ENCODE results near the gene PTK7. TPM values are rescaled to one million over a fixed set of nuclear protein-coding genes. Genes with fewer than 3 reads are reported as not detected.

PTK7 gene
- total RNA-seq (2022): 49.7 and 66.0 TPM in 2 replicates
- percentile 50 among the genes with signal in this experiment for Bru-seq, nascent RNA
- BruChase-seq, experiment 1, labeled RNA remaining after a 6-hour chase: percentile 58 among the genes with signal in this experiment
- percentile 59 among the genes with signal in this experiment for BruChase-seq, experiment 2, labeled RNA remaining after a 2-hour chase
- long read RNA-seq, full-length matches to known transcripts: 4 of 12 reads
- long read RNA-seq, partial matches to known transcripts: 3 of 12 reads
- long read RNA-seq, other reads (novel, unspliced or antisense): 5 of 12 reads

DNA sequence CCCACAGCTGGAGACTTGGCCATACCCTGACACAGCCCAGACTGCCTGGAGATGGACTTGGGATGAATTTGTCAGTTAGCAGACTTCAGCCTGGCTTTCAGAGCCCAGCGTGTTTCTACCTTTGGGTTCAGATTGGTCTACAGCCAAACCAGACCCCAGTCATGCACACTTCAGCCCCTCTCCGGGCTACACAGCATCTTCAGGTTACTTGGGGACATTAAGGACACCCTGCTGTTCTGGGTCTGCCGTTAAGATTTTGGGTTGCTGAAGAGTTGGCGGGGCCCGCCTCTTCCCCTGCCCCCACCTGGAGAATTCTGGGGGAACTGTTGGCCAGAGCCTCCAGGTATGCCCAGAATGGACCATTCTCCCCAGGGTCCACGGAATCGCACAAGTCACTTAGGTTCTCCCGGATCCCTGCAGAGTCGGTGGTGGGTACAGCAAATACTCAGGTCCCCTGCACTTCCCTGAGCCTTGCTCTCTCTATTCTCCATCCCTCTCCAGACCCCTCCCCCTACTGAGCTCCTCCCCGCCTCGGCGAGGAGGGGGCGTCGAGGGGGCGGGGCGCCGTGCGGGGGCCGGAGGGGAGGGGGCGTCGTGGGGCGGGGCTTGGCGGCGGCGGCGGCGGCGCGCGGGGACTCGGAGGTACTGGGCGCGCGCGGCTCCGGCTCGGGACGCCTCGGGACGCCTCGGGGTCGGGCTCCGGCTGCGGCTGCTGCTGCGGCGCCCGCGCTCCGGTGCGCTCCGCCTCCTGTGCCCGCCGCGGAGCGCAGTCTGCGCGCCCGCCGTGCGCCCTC lies at the start of gene PTK7:
Gene PTK7 (plus strand): TSS at position 645 of the 794 bp plus-strand sequence. CDS start 175 bp downstream, outside the sequence.
- CTCF ChIA-PET: interaction anchor here (0.6 to 2.5 kb wide), 5 partner anchors 16 to 68 kb away, joined by 3 to 7 read pairs (median 4); partner anchors contain the start of genes KLC4 and MRPL2
- DNase-seq: peak; percentile 76

DNA sequence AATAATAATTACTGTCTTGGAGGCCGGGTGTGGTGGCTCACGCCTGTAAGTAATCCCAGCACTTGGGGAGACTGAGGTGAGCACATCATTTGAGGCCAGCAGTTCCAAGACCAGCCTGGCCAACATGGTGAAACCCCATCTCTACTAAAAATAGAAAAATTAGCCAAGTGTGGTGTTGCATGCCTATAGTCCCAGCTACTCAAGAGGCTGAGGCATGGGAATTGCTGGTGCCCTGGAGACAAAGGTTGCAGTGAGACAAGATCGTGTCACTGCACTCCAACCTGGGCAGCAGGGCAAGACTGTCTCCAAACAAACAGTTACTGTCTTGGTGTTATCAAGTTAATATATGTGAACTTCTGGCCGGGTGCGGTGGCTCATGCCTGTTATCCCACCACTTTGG lies 49.7 kb upstream of the PTK7 start:
- no TSS peak for BruUV-seq (replicated peaks)
- no peak overlapping the region for H3K27ac Mint-ChIP-seq (ENCODE audit: unreplicated experiment)
- TF ChIP-seq, protein P1, sequence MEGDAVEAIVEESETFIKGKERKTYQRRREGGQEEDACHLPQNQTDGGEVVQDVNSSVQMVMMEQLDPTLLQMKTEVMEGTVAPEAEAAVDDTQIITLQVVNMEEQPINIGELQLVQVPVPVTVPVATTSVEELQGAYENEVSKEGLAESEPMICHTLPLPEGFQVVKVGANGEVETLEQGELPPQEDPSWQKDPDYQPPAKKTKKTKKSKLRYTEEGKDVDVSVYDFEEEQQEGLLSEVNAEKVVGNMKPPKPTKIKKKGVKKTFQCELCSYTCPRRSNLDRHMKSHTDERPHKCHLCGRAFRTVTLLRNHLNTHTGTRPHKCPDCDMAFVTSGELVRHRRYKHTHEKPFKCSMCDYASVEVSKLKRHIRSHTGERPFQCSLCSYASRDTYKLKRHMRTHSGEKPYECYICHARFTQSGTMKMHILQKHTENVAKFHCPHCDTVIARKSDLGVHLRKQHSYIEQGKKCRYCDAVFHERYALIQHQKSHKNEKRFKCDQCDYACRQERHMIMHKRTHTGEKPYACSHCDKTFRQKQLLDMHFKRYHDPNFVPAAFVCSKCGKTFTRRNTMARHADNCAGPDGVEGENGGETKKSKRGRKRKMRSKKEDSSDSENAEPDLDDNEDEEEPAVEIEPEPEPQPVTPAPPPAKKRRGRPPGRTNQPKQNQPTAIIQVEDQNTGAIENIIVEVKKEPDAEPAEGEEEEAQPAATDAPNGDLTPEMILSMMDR (IDR thresholded peaks at IDR 0.05; ENCODE audit: unreplicated experiment): no peak
- H3K9me3 Mint-ChIP-seq (ENCODE audit: low read depth, unreplicated experiment): no peaks in the 10 kb centered on the region
- H3K36me3 Mint-ChIP-seq (ENCODE audit: insufficient read depth, unreplicated experiment): peaks cover 85% of the 10 kb centered on the region
- intact Hi-C loops (cut with micrococcal nuclease; ENCODE audit: unreplicated experiment): no loop called here
- CTCF ChIA-PET: no interaction called here
- no peak overlapping the region for H3K4me3 Mint-ChIP-seq (ENCODE audit: low read depth, unreplicated experiment)
- no peaks in the 10 kb centered on the region for H3K4me1 Mint-ChIP-seq (ENCODE audit: low read depth, unreplicated experiment)
- DNase-seq: no peak
- no peaks in the 10 kb centered on the region for H3K27me3 Mint-ChIP-seq (ENCODE audit: unreplicated experiment)

More for the DNA sequence above, at the start of gene PTK7:
- intact Hi-C loops (cut with micrococcal nuclease; ENCODE audit: unreplicated experiment): no loop called here
- no TSS peak for BruUV-seq (replicated peaks)
- Mint-ChIP-seq H3K27ac (ENCODE audit: unreplicated experiment) (no peak within 1 kb of the TSS), H3K9me3 (ENCODE audit: low read depth, unreplicated experiment) (no peaks in the 10 kb centered on the region), H3K36me3 (ENCODE audit: insufficient read depth, unreplicated experiment) (peaks cover 14% of the 10 kb centered on the region), H3K4me1 (ENCODE audit: low read depth, unreplicated experiment) (peaks cover 14% of the 10 kb centered on the region), H3K4me3 (ENCODE audit: low read depth, unreplicated experiment) (peak within 1 kb of the TSS; percentile 86), H3K27me3 (ENCODE audit: unreplicated experiment) (no peaks in the 10 kb centered on the region)
- TF ChIP-seq, protein P1 (IDR thresholded peaks at IDR 0.05; ENCODE audit: unreplicated experiment): no peak

DNA sequence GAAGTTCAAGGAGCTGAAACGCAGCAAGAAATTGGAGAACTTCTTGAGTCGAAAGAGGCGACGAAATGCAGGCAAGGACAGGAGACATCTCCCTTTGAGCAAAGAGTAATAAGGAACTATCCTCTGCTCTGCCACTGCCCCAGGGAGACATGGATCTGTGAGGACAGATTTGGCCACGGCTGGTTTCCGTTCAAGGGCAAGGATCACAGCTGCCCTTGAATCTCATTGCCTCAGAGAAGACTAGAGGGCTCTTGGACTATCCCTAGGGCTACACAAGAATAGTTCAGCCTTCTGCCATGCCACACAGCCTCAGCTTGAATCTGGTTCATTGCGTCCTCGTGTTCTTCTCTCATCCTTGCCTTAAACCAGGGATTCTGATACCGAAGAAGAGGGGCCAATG lies 47.0 kb upstream of the PTK7 start:
- peaks cover 86% of the 10 kb centered on the region for H3K36me3 Mint-ChIP-seq (ENCODE audit: insufficient read depth, unreplicated experiment)

DNA sequence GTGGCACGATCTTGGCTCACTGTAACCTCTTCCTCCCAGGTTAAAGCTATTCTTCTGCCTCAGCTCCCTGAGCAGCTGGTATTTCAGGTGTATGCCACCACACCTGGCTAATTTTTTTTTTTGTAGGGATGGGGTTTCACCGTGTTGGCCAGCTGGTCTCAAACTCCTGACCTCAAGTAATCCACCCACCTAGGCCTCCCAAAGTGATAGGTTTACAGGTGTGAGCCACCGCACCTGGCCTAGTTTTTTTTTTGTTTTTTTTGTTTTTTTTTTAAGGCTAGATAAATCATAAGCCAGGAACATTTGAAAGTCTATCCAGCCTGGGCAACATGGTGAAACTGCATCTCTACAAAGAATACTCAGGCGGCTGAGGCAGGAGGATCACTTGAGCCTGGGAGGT lies 43.8 kb upstream of the PTK7 start:
- DNase-seq: no peak
- CTCF ChIA-PET: interaction anchor here (0.5 kb wide), 1 partner anchor 468 kb away, joined by 3 read pairs; no protein-coding TSS in a partner anchor
- no peak overlapping the region for H3K4me3 Mint-ChIP-seq (ENCODE audit: low read depth, unreplicated experiment)
- no peaks in the 10 kb centered on the region for H3K9me3 Mint-ChIP-seq (ENCODE audit: low read depth, unreplicated experiment)
- no peaks in the 10 kb centered on the region for H3K4me1 Mint-ChIP-seq (ENCODE audit: low read depth, unreplicated experiment)
- TF ChIP-seq, protein P1 (IDR thresholded peaks at IDR 0.05; ENCODE audit: unreplicated experiment): no peak
- intact Hi-C loops (cut with micrococcal nuclease; ENCODE audit: unreplicated experiment): no loop called here
- no TSS peak for BruUV-seq (replicated peaks)
- H3K27ac Mint-ChIP-seq (ENCODE audit: unreplicated experiment): no peak overlapping the region
- H3K36me3 Mint-ChIP-seq (ENCODE audit: insufficient read depth, unreplicated experiment): peaks cover 82% of the 10 kb centered on the region
- no peaks in the 10 kb centered on the region for H3K27me3 Mint-ChIP-seq (ENCODE audit: unreplicated experiment)

More for the DNA sequence above, 47.0 kb upstream of the PTK7 start:
- Mint-ChIP-seq H3K27ac (ENCODE audit: unreplicated experiment) (no peak overlapping the region), H3K27me3 (ENCODE audit: unreplicated experiment) (no peaks in the 10 kb centered on the region), H3K9me3 (ENCODE audit: low read depth, unreplicated experiment) (no peaks in the 10 kb centered on the region), H3K4me1 (ENCODE audit: low read depth, unreplicated experiment) (no peaks in the 10 kb centered on the region), H3K4me3 (ENCODE audit: low read depth, unreplicated experiment) (no peak overlapping the region)
- CTCF ChIA-PET: no interaction called here
- BruUV-seq (replicated peaks): no TSS peak
- TF ChIP-seq, protein P1 (IDR thresholded peaks at IDR 0.05; ENCODE audit: unreplicated experiment): no peak
- no peak for DNase-seq
- intact Hi-C loops (cut with micrococcal nuclease; ENCODE audit: unreplicated experiment): no loop called here

Measured in Calu3 (cell line).